GM12891 (cell line): Measurements from ENCODE around the gene PGA4.

ENCODE experiments used
- POLR2A ChIP-seq: IDR thresholded peaks from 2 replicates; pipeline ENCODE4 v1.6.1; 2011; ENCODE audit warnings: low read depth, low read length, control low read depth
- POLR2AphosphoS5 ChIP-seq: IDR thresholded peaks from 2 replicates; pipeline ENCODE4 v1.6.1; 2011; ENCODE audit warnings: low read depth, low read length, control low read depth
- TAF1 ChIP-seq: IDR thresholded peaks from 2 replicates; pipeline ENCODE4 v1.6.1; 2011; ENCODE audit warnings: low read depth, low read length, control low read depth

DNA sequence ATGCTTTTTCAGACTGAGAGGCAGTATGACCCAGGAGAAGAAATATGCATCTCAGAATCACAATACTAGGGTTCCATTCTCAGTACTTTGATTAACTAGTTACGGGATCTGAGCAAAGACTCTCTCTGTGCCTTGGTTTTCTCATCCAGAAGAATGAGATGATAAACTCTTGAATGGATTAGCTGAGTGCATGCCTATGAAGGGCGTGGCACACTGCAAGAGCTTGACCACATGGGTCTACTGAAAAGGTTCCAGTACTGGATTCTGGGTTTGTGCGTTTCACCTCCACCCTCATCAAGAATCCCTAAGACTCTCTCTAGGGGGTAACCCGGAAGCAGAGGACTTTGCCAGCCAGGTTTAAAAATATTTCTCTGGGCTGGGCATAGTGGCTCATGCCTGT is 44.5 kb downstream of the PGA4 start:
- TF ChIP-seq POLR2A, result no peak
- TF ChIP-seq TAF1, result no peak
- TF ChIP-seq POLR2AphosphoS5, result no peak
